Esophagus muscularis mucosa (tissue), 4 donors: ENCODE measurements around the gene VKORC1. TPM values are rescaled to one million over a fixed set of nuclear protein-coding genes. Genes with fewer than 3 reads are reported as not detected.
"Not testable (repeated sequence)": the region's sequence is repeated elsewhere in the genome, so short reads cannot be mapped to it uniquely, and the experiment has no call there.

Source experiments
- DNase-seq: peaks from one replicate; pipeline ENCODE4 v3.0.0-alpha.2; 2017; ENCODE audit errors: extremely low spot score
- H3K27ac ChIP-seq, 4 donors: fragments of 200-600 bp; sonication (generic); replicated peaks in 1 of 4; 1 replicate in 3 of 4; 2 replicates in 1 of 4; pipeline ENCODE4 v1.5.1; 2016 to 2019; ENCODE audit warnings: mild to moderate bottlenecking in 1 of 4
- H3K27me3 ChIP-seq, 4 donors: fragments of 200-600 bp; sonication (generic); one replicate each; pipeline versions ENCODE4 v1.5.1 to v1.6.0; 2016 to 2019
- H3K36me3 ChIP-seq, 4 donors: fragments of 200-600 bp; sonication (generic); one replicate each; pipeline ENCODE4 v1.5.1; 2016 to 2019
- H3K4me1 ChIP-seq, 4 donors: fragments of 200-600 bp; sonication (generic); one replicate each; pipeline ENCODE4 v1.5.1; 2016 to 2019
- H3K4me3 ChIP-seq, 4 donors: fragments of 200-600 bp; sonication (generic); 1 replicate in 2 of 4; 2 replicates in 2 of 4; pipeline ENCODE4 v1.5.1; 2016 to 2019; ENCODE audit warnings: mild to moderate bottlenecking in 4 of 4, moderate library complexity in 1 of 4
- H3K9me3 ChIP-seq, 4 donors: fragments of 200-600 bp; sonication (generic); 1 replicate in 3 of 4; 2 replicates in 1 of 4; pipeline ENCODE4 v1.5.1; 2016 to 2019
- CTCF ChIP-seq, 3 experiments: fragments of 200-600 bp in 2 of 3; fragments of 450-650 bp in 1 of 3; sonication (generic) in 2 of 3; IDR thresholded peaks; one replicate each; pipeline ENCODE4 v1.5.1; 2017 to 2019; ENCODE audit warnings: antibody characterized with exemption in 3 of 3, mild to moderate bottlenecking in 2 of 3, moderate library complexity in 1 of 3
- EP300 ChIP-seq: sonication (generic); formaldehyde crosslinking; IDR thresholded peaks from one replicate; pipeline ENCODE4 v1.6.1; 2017; ENCODE audit warnings: antibody characterized with exemption
- POLR2A ChIP-seq: fragments of 450-650 bp; IDR thresholded peaks from one replicate; pipeline ENCODE4 v1.6.1; 2017; ENCODE audit warnings: antibody characterized with exemption, moderate library complexity, mild to moderate bottlenecking, low read depth
- POLR2AphosphoS5 ChIP-seq, 2 donors: sonication (generic); formaldehyde crosslinking; IDR thresholded peaks; one replicate each; pipeline ENCODE4 v1.6.1; 2017; ENCODE audit warnings: antibody characterized with exemption in 2 of 2
- WGBS: methylation state at CpG from one replicate; pipeline ENCODE4 v1.1.5; 2018; 5-methylcytosine and 5-hydroxymethylcytosine counted together
- intact Hi-C: fragments of 100-400 bp; cut with DNase I; formaldehyde crosslinking; loops from one replicate; pipeline ENCODE4 v1.15.1; 2023
- total RNA-seq, 4 donors: library from RNA; depleted of rRNA; stranded (reverse); fragments of >200 nt; gene quantifications; one replicate each; pipeline versions ENCODE4 v1.1.0 to v1.2.1, GENCODE V29; 2016

VKORC1 gene
- total RNA-seq, 4 donors from 2014 or later: 81.4 to 122 (median 108) TPM

- WGBS: 93% methylated on average over 26 of the region's 28 CpGs
- intact Hi-C loops: loop anchor here (5.0 kb wide), 1 partner anchor 36 kb away; no protein-coding TSS in a partner anchor
Measured at GRCh38 chr16:31106509-31107464, 12.2 kb upstream of the VKORC1 start.

GRCh38 chr16:31105677-31106213 lies 11.1 kb upstream of the VKORC1 start:
- TF ChIP-seq CTCF (IDR thresholded peaks at IDR 0.05) (peak; percentile 73 to 80 (median 79)), POLR2A (no peak), EP300 (no peak), POLR2AphosphoS5 (IDR thresholded peaks at IDR 0.05) (peak; percentile 47 to 81)
- H3K9me3 ChIP-seq: no peaks in the 10 kb centered on the region
- intact Hi-C loops: loop anchor here (5.0 kb wide), 1 partner anchor 37 kb away; no protein-coding TSS in a partner anchor
- H3K36me3 ChIP-seq: peaks cover 9 to 17% (median 16%) of the 10 kb centered on the region in 4 donors
- H3K27ac ChIP-seq: peak overlapping the region; percentile 46 to 76 (median 71)
- 12% methylated on average over 31 of the region's 33 CpGs for WGBS
- H3K4me3 ChIP-seq: peak overlapping the region; percentile 28 to 41 (median 32)
- peaks cover 24 to 33% (median 29%) of the 10 kb centered on the region in 4 donors for H3K4me1 ChIP-seq
- DNase-seq: peak; percentile 96
- no peaks in the 10 kb centered on the region for H3K27me3 ChIP-seq

More at GRCh38 chr16:31106509-31107464, 12.2 kb upstream of the VKORC1 start:
- Histone ChIP-seq H3K4me1 (peaks cover 24 to 33% (median 29%) of the 10 kb centered on the region in 4 donors), H3K9me3 (no peaks in the 10 kb centered on the region), H3K36me3 (peaks cover 20 to 28% (median 27%) of the 10 kb centered on the region in 4 donors), H3K27me3 (no peaks in the 10 kb centered on the region), H3K4me3 (no peak overlapping the region), H3K27ac (peak overlapping the region in 2 of 4 donors; percentile 46 to 76)
- TF ChIP-seq POLR2A (no peak), POLR2AphosphoS5 (IDR thresholded peaks at IDR 0.05) (no peak), EP300 (no peak)
- no peak for DNase-seq

GRCh38 chr16:31100876-31101641 lies 6.5 kb upstream of the VKORC1 start:
- intact Hi-C loops, H3K27ac ChIP-seq, H3K27me3 ChIP-seq, H3K4me1 ChIP-seq, H3K9me3 ChIP-seq, H3K4me3 ChIP-seq, DNase-seq, H3K36me3 ChIP-seq: not testable (repeated sequence)
- 85% methylated on average over 13 of the region's 13 CpGs for WGBS

- WGBS: 61% methylated on average over 2 of the region's 4 CpGs
- no peak for DNase-seq
- intact Hi-C loops: loop anchor here (5.0 kb wide), 1 partner anchor 113 kb away; the partner anchor contains the start of gene HSD3B7
Measured at GRCh38 chr16:31099860-31100638, 5.5 kb upstream of the VKORC1 start.

More at GRCh38 chr16:31099860-31100638, 5.5 kb upstream of the VKORC1 start:
- H3K9me3 ChIP-seq: peaks cover 0 to 6% (median 0%) of the 10 kb centered on the region in 4 donors
- no peak overlapping the region for H3K27ac ChIP-seq
- no peak overlapping the region for H3K4me3 ChIP-seq
- TF ChIP-seq POLR2AphosphoS5 (IDR thresholded peaks at IDR 0.05) (no peak), POLR2A (no peak), CTCF (IDR thresholded peaks at IDR 0.05) (no peak), EP300 (no peak)
- no peaks in the 10 kb centered on the region for H3K36me3 ChIP-seq
- no peaks in the 10 kb centered on the region for H3K27me3 ChIP-seq
- H3K4me1 ChIP-seq: peaks cover 0 to 7% (median 5%) of the 10 kb centered on the region in 4 donors
